Esophagus squamous epithelium (tissue), 5 donors: ENCODE data around the gene CPXM1. TPM values are rescaled to one million over a fixed set of nuclear protein-coding genes. Genes with fewer than 3 reads are reported as not detected.

Experiments used
- DNase-seq: peaks from one replicate; lab custom pipeline; 2025; lab: John Stamatoyannopoulos, UW
- H3K27ac ChIP-seq, 4 donors: fragments of 200-600 bp; sonication (generic); one replicate each; pipeline ENCODE4 v1.5.1; 2016 to 2019; ENCODE audit warnings: mild to moderate bottlenecking in 1 of 4
- H3K27me3 ChIP-seq, 4 donors: fragments of 200-600 bp; sonication (generic); 1 replicate in 3 of 4; 2 replicates in 1 of 4; pipeline versions ENCODE4 v1.5.1 to v1.6.0; 2017 to 2021; ENCODE audit warnings: antibody characterized with exemption in 1 of 4
- H3K36me3 ChIP-seq, 3 donors: fragments of 200-600 bp; sonication (generic); one replicate each; pipeline ENCODE4 v1.5.1; 2016 to 2019
- H3K4me1 ChIP-seq, 3 donors: fragments of 200-600 bp; sonication (generic); one replicate each; pipeline ENCODE4 v1.5.1; 2017 to 2019
- H3K4me3 ChIP-seq, 4 donors: fragments of 200-600 bp; sonication (generic); 1 replicate in 3 of 4; 2 replicates in 1 of 4; pipeline ENCODE4 v1.5.1; 2016 to 2019; ENCODE audit warnings: mild to moderate bottlenecking in 2 of 4, moderate library complexity in 1 of 4
- H3K9me3 ChIP-seq, 3 donors: fragments of 200-600 bp; sonication (generic); one replicate each; pipeline ENCODE4 v1.5.1; 2016 to 2019
- POLR2A ChIP-seq, 4 donors: fragments of 450-650 bp; IDR thresholded peaks; one replicate each; pipeline ENCODE4 v1.6.1; 2017; ENCODE audit warnings: antibody characterized with exemption in 4 of 4, mild to moderate bottlenecking in 4 of 4, moderate library complexity in 3 of 4
- WGBS, 2 donors: methylation state at CpG; one replicate each; pipeline ENCODE4 v1.1.5; 2018; 5-methylcytosine and 5-hydroxymethylcytosine counted together
- intact Hi-C: fragments of 100-400 bp; cut with DNase I; formaldehyde crosslinking; loops from one replicate; pipeline ENCODE4 v1.15.0; 2022
- total RNA-seq, 4 donors: library from RNA; depleted of rRNA; stranded (reverse); fragments of >200 nt; gene quantifications; one replicate each; pipeline ENCODE4 v1.1.0, GENCODE V29; 2016
- TF ChIP-seq, protein P1 (sequence below), 6 experiments: fragments of 450-650 bp in 4 of 6; fragments of 200-600 bp in 2 of 6; sonication (generic) in 2 of 6; IDR thresholded peaks; one replicate each; pipeline ENCODE4 v1.5.1; 2016 to 2019; ENCODE audit warnings: antibody characterized with exemption in 6 of 6, mild to moderate bottlenecking in 4 of 6, moderate library complexity in 4 of 6
- donor health status: DM: yes; HTN: yes; CAD: no.

The CPXM1 gene
- total RNA-seq, 4 donors from 2014 or later, result 0.15 to 3.8 (median 0.93) TPM

- TF ChIP-seq, protein P1, sequence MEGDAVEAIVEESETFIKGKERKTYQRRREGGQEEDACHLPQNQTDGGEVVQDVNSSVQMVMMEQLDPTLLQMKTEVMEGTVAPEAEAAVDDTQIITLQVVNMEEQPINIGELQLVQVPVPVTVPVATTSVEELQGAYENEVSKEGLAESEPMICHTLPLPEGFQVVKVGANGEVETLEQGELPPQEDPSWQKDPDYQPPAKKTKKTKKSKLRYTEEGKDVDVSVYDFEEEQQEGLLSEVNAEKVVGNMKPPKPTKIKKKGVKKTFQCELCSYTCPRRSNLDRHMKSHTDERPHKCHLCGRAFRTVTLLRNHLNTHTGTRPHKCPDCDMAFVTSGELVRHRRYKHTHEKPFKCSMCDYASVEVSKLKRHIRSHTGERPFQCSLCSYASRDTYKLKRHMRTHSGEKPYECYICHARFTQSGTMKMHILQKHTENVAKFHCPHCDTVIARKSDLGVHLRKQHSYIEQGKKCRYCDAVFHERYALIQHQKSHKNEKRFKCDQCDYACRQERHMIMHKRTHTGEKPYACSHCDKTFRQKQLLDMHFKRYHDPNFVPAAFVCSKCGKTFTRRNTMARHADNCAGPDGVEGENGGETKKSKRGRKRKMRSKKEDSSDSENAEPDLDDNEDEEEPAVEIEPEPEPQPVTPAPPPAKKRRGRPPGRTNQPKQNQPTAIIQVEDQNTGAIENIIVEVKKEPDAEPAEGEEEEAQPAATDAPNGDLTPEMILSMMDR (IDR thresholded peaks at IDR 0.05), result peak in 1 of 6 experiments; percentile 2
- no peak for TF ChIP-seq POLR2A (IDR thresholded peaks at IDR 0.05)
- Histone ChIP-seq H3K36me3 (peaks cover 0 to 24% (median 0%) of the 10 kb centered on the region in 3 donors), H3K4me1 (peaks cover 12 to 44% (median 18%) of the 10 kb centered on the region in 3 donors), H3K27me3 (no peaks in the 10 kb centered on the region), H3K9me3 (no peaks in the 10 kb centered on the region), H3K27ac (peak overlapping the region; percentile 83 to 95 (median 92)), H3K4me3 (peak overlapping the region; percentile 76 to 100 (median 82))
- no peak for DNase-seq
- WGBS, 2 donors, result 15 to 18% methylated on average over 14 to 15 of the region's 33 CpGs
- intact Hi-C loops, result no loop called here
Observed at GRCh38 chr20:2840967-2841531, 40.6 kb upstream of the CPXM1 start.

GRCh38 chr20:2840138-2840966, 39.9 kb upstream of the CPXM1 start, which contains the start of the genes PCED1A and VPS16:
PCED1A (minus strand) TSS chr20:2840655; CDS start chr20:2839912, 743 bp downstream.
VPS16 (plus strand) TSS chr20:2840745; CDS start chr20:2840775, 30 bp downstream.
- 16% methylated on average over 5 of the region's 98 CpGs; no CpG with 5 or more reads in 1 of the 2 donors for WGBS, 2 donors
- DNase-seq, result peak; percentile 34
- H3K9me3 ChIP-seq, result no peaks in the 10 kb centered on the region
- intact Hi-C loops, result no loop called here
- peaks cover 0 to 31% (median 0%) of the 10 kb centered on the region in 3 donors for H3K36me3 ChIP-seq
- TF ChIP-seq, protein P1 (IDR thresholded peaks at IDR 0.05), result no peak
- peak in 2 of 4 donors; percentile 26 to 59 for TF ChIP-seq POLR2A (IDR thresholded peaks at IDR 0.05)
- H3K4me3 ChIP-seq, result peak within 1 kb of the TSS; percentile 76 to 100 (median 82)
- H3K27ac ChIP-seq, result peak within 1 kb of the TSS; percentile 83 to 95 (median 92)
- no peaks in the 10 kb centered on the region for H3K27me3 ChIP-seq
- peaks cover 12 to 44% (median 18%) of the 10 kb centered on the region in 3 donors for H3K4me1 ChIP-seq

- intact Hi-C loops, result no loop called here
- peaks cover 0 to 36% (median 0%) of the 10 kb centered on the region in 3 donors for H3K36me3 ChIP-seq
- H3K9me3 ChIP-seq, result no peaks in the 10 kb centered on the region
- peak overlapping the region; percentile 76 to 100 (median 82) for H3K4me3 ChIP-seq
- no peak for DNase-seq
- 90 to 98% methylated on average over 6 to 13 of the region's 21 CpGs for WGBS, 2 donors
- H3K27me3 ChIP-seq, result no peaks in the 10 kb centered on the region
- TF ChIP-seq, protein P1 (IDR thresholded peaks at IDR 0.05), result no peak
- TF ChIP-seq POLR2A (IDR thresholded peaks at IDR 0.05), result no peak
- H3K4me1 ChIP-seq, result peaks cover 12 to 44% (median 18%) of the 10 kb centered on the region in 3 donors
- peak overlapping the region; percentile 83 to 95 (median 92) for H3K27ac ChIP-seq
Observed at GRCh38 chr20:2839732-2840137, 39.3 kb upstream of the CPXM1 start.

DNA sequence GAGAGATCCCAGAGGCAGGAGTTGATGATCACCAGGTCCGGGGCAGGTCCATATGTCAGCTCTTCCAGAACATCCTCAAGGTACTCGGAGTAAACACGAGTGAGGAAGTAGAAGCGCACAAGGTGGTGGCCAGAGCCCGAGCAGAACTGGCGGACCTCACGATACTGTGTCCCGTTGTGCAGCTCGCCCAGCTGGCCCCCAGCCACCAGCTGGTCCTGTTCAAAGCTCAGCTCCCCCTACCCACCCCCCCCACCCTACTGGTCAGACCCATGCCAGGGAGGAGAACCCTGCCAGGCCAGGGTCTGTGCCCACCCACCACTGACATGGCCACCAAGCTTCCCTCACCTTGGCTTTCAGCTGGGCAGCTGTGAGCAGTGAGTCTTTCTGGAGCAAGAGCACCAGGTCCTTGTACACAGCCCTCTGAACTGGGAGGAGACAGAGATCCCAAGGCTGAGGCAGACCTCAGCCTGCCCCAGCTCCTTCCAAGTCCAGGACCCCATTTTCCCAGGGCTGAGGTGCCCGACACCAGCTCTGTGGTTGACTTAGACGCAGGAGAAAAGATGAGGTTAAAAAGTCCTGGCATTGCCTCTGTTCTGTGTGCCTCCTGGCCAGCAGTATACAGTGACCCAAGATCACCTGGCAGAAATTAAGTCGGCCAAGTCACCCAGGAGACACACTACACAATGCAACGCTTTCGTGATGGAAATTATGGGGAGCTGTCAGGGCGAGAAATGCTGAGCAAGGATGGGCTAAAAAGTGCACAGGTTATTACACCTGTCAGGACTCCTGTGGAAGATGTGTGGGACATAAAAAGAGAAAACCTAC, 38.6 kb upstream of the CPXM1 start:
- Histone ChIP-seq H3K4me3 (no peak overlapping the region), H3K4me1 (peaks cover 12 to 42% (median 18%) of the 10 kb centered on the region in 3 donors), H3K36me3 (peaks cover 0 to 36% (median 0%) of the 10 kb centered on the region in 3 donors), H3K9me3 (no peaks in the 10 kb centered on the region), H3K27me3 (no peaks in the 10 kb centered on the region), H3K27ac (no peak overlapping the region)
- WGBS, 2 donors, result 93 to 100% methylated on average over 12 to 13 of the region's 15 CpGs
- DNase-seq, result no peak
- TF ChIP-seq POLR2A (IDR thresholded peaks at IDR 0.05), result no peak
- TF ChIP-seq, protein P1 (IDR thresholded peaks at IDR 0.05), result no peak
- intact Hi-C loops, result no loop called here
